IMR-90 (cell line): Measurements from ENCODE around the gene SLC25A30. TPM values are rescaled to one million over a fixed set of nuclear protein-coding genes. Genes with fewer than 3 reads are reported as not detected.
"Not testable (repeated sequence)": the region's sequence is repeated elsewhere in the genome, so short reads cannot be mapped to it uniquely, and the experiment has no call there.

Experiments used
- ATAC-seq: fragments of 200-7000 bp; cut with Tn5 transposase; 2 replicates; pipeline ENCODE4 v1.9.1; 2020; ENCODE audit warnings: low read depth, mild to moderate bottlenecking, moderate library complexity
- BruUV-seq: library from RNA; stranded (reverse); fragments of 400-500 nt; replicated peaks from 2 replicates; lab custom pipeline; 2021; lab: Mats Ljungman, UMichigan
- CTCF ChIA-PET: fragments of 300-600 bp; formaldehyde crosslinking; extraction: SDS; loops from one replicate; lab custom pipeline; 2021; ENCODE audit warnings: antibody characterized with exemption; lab: Yijun Ruan, JAX
- POLR2A ChIA-PET: fragments of 300-600 bp; sonication (Branson Sonifier 250); formaldehyde crosslinking; loops from one replicate; lab custom pipeline; 2022; ENCODE audit warnings: antibody characterized with exemption; ENCODE audit not compliant: unreplicated experiment; lab: Charles Lee
- DNase-seq: peaks from one replicate; pipeline ENCODE4 v3.0.0; 2013
- H2AFZ ChIP-seq: replicated peaks from 2 replicates; pipeline ENCODE3; 2013; ENCODE audit warnings: low read length, mild to moderate bottlenecking; ENCODE audit not compliant: poor library complexity
- H2AK5ac ChIP-seq: 2 replicates; pipeline ENCODE4 v1.6.1; 2013; ENCODE audit warnings: low read depth, low read length, inconsistent platforms
- H2AK9ac ChIP-seq: replicated peaks from 2 replicates; pipeline ENCODE3; 2013; ENCODE audit warnings: mild to moderate bottlenecking, low read depth, low read length, moderate library complexity; ENCODE audit not compliant: poor library complexity
- H2BK120ac ChIP-seq: 2 replicates; pipeline ENCODE4 v1.6.1; 2013; ENCODE audit warnings: low read depth, low read length, inconsistent platforms
- H2BK15ac ChIP-seq: 3 replicates; pipeline ENCODE4 v1.6.1; 2013; ENCODE audit warnings: low read depth, low read length, inconsistent platforms
- H2BK20ac ChIP-seq: 2 replicates; pipeline ENCODE4 v1.6.1; 2013; ENCODE audit warnings: low read depth, mild to moderate bottlenecking, inconsistent platforms, low read length, moderate library complexity
- H2BK5ac ChIP-seq: 2 replicates; pipeline ENCODE4 v1.6.1; 2013; ENCODE audit warnings: mild to moderate bottlenecking, low read depth, low read length, inconsistent platforms; ENCODE audit not compliant: poor library complexity, severe bottlenecking
- H3K14ac ChIP-seq: replicated peaks from 2 replicates; pipeline ENCODE4 v1.6.1; 2013; ENCODE audit warnings: low read depth, low read length, inconsistent platforms
- H3K18ac ChIP-seq: 2 replicates; pipeline ENCODE4 v1.6.1; 2013; ENCODE audit warnings: low read depth, low read length, control low read depth
- H3K23ac ChIP-seq: 2 replicates; pipeline ENCODE4 v1.6.1; 2013; ENCODE audit warnings: low read depth, low read length, inconsistent platforms
- H3K27ac ChIP-seq: 2 replicates; pipeline ENCODE4 v1.5.1; 2013; ENCODE audit warnings: mild to moderate bottlenecking, control low read depth, low read length; ENCODE audit not compliant: insufficient read depth
- H3K27me3 ChIP-seq: 2 replicates; pipeline ENCODE4 v1.6.1; 2013; ENCODE audit warnings: low read length; ENCODE audit not compliant: control insufficient read depth, insufficient read depth
- H3K36me3 ChIP-seq: 2 replicates; pipeline ENCODE4 v1.6.1; 2013; ENCODE audit warnings: low read length, mixed read lengths; ENCODE audit not compliant: control insufficient read depth, insufficient read depth
- H3K4ac ChIP-seq: 2 replicates; pipeline ENCODE4 v1.6.1; 2013; ENCODE audit warnings: low read depth, low read length, inconsistent platforms
- H3K4me1 ChIP-seq: 2 replicates; pipeline ENCODE4 v1.6.1; 2013; ENCODE audit warnings: low read length, mixed read lengths; ENCODE audit not compliant: control insufficient read depth, insufficient read depth
- H3K4me2 ChIP-seq: 2 replicates; pipeline ENCODE4 v1.6.1; 2013; ENCODE audit warnings: low read depth, mild to moderate bottlenecking, control low read depth, low read length, moderate library complexity
- H3K4me3 ChIP-seq: 2 replicates; pipeline ENCODE4 v1.5.1; 2013; ENCODE audit warnings: low read depth, mild to moderate bottlenecking, control low read depth, low read length, moderate library complexity; ENCODE audit not compliant: insufficient read depth
- H3K56ac ChIP-seq: 2 replicates; pipeline ENCODE4 v1.6.1; 2013; ENCODE audit warnings: low read length, inconsistent platforms; ENCODE audit not compliant: insufficient read depth; ENCODE audit errors: extremely low read depth
- H3K79me1 ChIP-seq, 2 experiments: 2 replicates each; pipeline ENCODE4 v1.6.1; 2013; ENCODE audit warnings: low read length in 2 of 2, inconsistent platforms in 1 of 2, low read depth in 1 of 2
- H3K9ac ChIP-seq: 2 replicates; pipeline ENCODE4 v1.6.1; 2013; ENCODE audit warnings: low read depth, low read length, control low read depth
- H3K9me1 ChIP-seq: 2 replicates; pipeline ENCODE4 v1.6.1; 2013; ENCODE audit warnings: low read length, inconsistent platforms; ENCODE audit not compliant: insufficient read depth
- H3K9me3 ChIP-seq: 2 replicates; pipeline ENCODE4 v1.6.1; 2013; ENCODE audit warnings: low read length; ENCODE audit not compliant: control insufficient read depth, insufficient read depth
- H4K20me1 ChIP-seq: 2 replicates; pipeline ENCODE4 v1.6.1; 2013; ENCODE audit warnings: low read length, inconsistent platforms; ENCODE audit not compliant: insufficient read depth
- H4K5ac ChIP-seq: 2 replicates; pipeline ENCODE4 v1.6.1; 2013; ENCODE audit warnings: mild to moderate bottlenecking, low read depth, low read length, control low read depth
- H4K8ac ChIP-seq, 2 experiments: 2 replicates each; pipeline ENCODE4 v1.6.1; 2013; ENCODE audit warnings: low read depth in 2 of 2, low read length in 2 of 2, control low read depth in 1 of 2, inconsistent platforms in 1 of 2
- H4K91ac ChIP-seq: 2 replicates; pipeline ENCODE4 v1.6.1; 2013; ENCODE audit warnings: low read depth, low read length, inconsistent platforms; ENCODE audit not compliant: insufficient read depth
- MAFK ChIP-seq: IDR thresholded peaks from 2 replicates; pipeline ENCODE4 v1.6.1; 2012; ENCODE audit warnings: low read depth, low read length, improper control_type of control experiment
- WGBS, 2 experiments: methylation state at CpG; one replicate each; pipeline versions ENCODE4 v1.1.5 to v1.1.7; 2013; ENCODE audit warnings: missing lambda C conversion rate in 2 of 2; ENCODE audit not compliant: insufficient read length in 1 of 2; ENCODE audit errors: extremely low coverage in 2 of 2; 5-methylcytosine and 5-hydroxymethylcytosine counted together
- dilution Hi-C: fragments of 300-500 bp; cut with HindIII; formaldehyde crosslinking; loops from one replicate; pipeline ENCODE4 v1.14.3; 2018; ENCODE audit warnings: low sequenced_read_pairs; ENCODE audit not compliant: unreplicated experiment
- in situ Hi-C: fragments of 300-500 bp; cut with MboI; formaldehyde crosslinking; loops from 3 replicates; pipeline ENCODE4 v1.14.3; 2019; ENCODE audit warnings: low sequenced_read_pairs, inconsistent platforms, mixed read lengths
- intact Hi-C: fragments of 100-400 bp; cut with micrococcal nuclease; formaldehyde crosslinking; loops from 2 replicates; pipeline ENCODE4 v1.10.0; 2022
- polyA plus RNA-seq, 3 experiments: library from polyadenylated mRNA; depleted of rRNA; stranded (reverse); fragments of >200 nt; gene quantifications; 2 replicates each; pipeline ENCODE4 v1.2.3, GENCODE V29; 2012; ENCODE audit warnings: low replicate concordance in 1 of 3
- total RNA-seq: library from RNA; depleted of rRNA; stranded (reverse); fragments of >200 nt; gene quantifications from 2 replicates; pipeline ENCODE4 v1.2.3, GENCODE V29; 2012

The SLC25A30 gene
- total and polyA plus RNA-seq, 2 of the 4 experiments (the other 2 are of a cell fraction): 9.9 to 19.4 TPM

DNA sequence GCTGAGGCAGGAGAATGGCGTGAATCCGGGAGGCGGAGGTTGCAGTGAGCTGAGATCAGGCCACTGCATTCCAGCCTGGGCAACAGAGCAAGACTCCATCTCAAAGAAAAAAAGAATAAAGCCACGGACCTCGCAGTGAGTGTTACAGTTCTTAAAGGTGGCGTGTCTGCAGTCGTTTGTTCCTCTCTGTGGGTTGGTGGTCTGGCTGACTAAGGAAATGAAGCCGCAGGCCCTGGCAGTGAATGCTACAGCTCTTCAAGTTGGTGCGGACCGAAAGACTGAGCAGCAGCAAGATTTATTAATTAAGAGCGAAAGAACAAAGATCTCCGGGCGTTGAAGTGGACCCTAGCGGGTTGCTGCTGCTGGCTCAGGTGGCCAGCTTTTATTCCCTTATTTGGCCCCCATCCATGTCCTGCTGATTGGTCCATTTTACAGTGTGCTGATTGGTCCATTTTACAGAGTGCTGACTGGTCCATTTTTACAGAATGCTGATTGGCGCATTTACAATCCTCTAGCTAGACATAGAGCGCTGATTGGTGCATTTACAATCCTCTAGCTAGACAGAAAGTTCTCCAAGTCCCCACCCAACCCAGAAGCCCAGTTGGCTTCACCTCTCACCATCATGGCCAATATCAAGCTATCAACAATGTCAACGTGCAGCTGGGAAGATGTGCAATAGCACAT is 31.1 kb downstream of the SLC25A30 start:
- TF ChIP-seq MAFK: peak; percentile 58
- intact Hi-C loops, H4K20me1 ChIP-seq, H3K14ac ChIP-seq, H3K9ac ChIP-seq, H3K9me3 ChIP-seq, H3K4me2 ChIP-seq, H3K9me1 ChIP-seq, H3K4ac ChIP-seq, H3K27me3 ChIP-seq, H4K91ac ChIP-seq, ATAC-seq, H2AK5ac ChIP-seq, H3K4me1 ChIP-seq, POLR2A ChIA-PET, H2AFZ ChIP-seq, H3K4me3 ChIP-seq, H3K23ac ChIP-seq, H2BK5ac ChIP-seq, H3K56ac ChIP-seq, H3K79me1 ChIP-seq, H2BK120ac ChIP-seq, H3K18ac ChIP-seq, H4K5ac ChIP-seq, H3K27ac ChIP-seq, BruUV-seq, DNase-seq, H4K8ac ChIP-seq, H2AK9ac ChIP-seq, H2BK20ac ChIP-seq, H2BK15ac ChIP-seq, dilution Hi-C loops, in situ Hi-C loops: not testable (repeated sequence)
- CTCF ChIA-PET: interaction anchor here (1.4 kb wide), 1 partner anchor 16 kb away, joined by 6 read pairs; no protein-coding TSS in a partner anchor
- peaks cover 12% of the 10 kb centered on the region for H3K36me3 ChIP-seq
- 98% methylated on average over 7 of the region's 17 CpGs; no CpG with 5 or more reads in 1 of the 2 experiments for WGBS, 2 experiments
